RWPE2 (cell line): ENCODE results near the gene KIRREL3.

Experiments
- ATAC-seq: fragments of 200-7000 bp; cut with Tn5 transposase; 3 replicates; pipeline ENCODE4 v1.9.1; 2021; ENCODE audit warnings: low read depth
- DNase-seq: peaks from one replicate; pipeline ENCODE4 v3.0.0-alpha.2; 2020; ENCODE audit warnings: low spot score
- H3K27ac ChIP-seq: fragments of 450-650 bp; 2 replicates; pipeline ENCODE4 v1.5.1; 2017; ENCODE audit warnings: mild to moderate bottlenecking; ENCODE audit not compliant: poor library complexity, severe bottlenecking
- H3K27me3 ChIP-seq: fragments of 250-450 bp; sonication (Bioruptor Pico); 2 replicates; pipeline ENCODE4 v1.5.1; 2021; ENCODE audit warnings: mild to moderate bottlenecking, moderate library complexity; ENCODE audit not compliant: insufficient read depth, poor library complexity, severe bottlenecking
- H3K36me3 ChIP-seq: fragments of 250-450 bp; sonication (Bioruptor Pico); 2 replicates; pipeline ENCODE4 v1.5.1; 2020; ENCODE audit warnings: low read depth, mild to moderate bottlenecking, moderate library complexity
- H3K4me1 ChIP-seq: fragments of 250-450 bp; sonication (Bioruptor Pico); 2 replicates; pipeline ENCODE4 v1.5.1; 2021; ENCODE audit warnings: mild to moderate bottlenecking, moderate library complexity; ENCODE audit not compliant: insufficient read depth, poor library complexity, severe bottlenecking
- H3K4me3 ChIP-seq: fragments of 250-450 bp; sonication (Bioruptor Pico); 2 replicates; pipeline ENCODE4 v1.5.1; 2021; ENCODE audit warnings: mild to moderate bottlenecking, moderate library complexity; ENCODE audit not compliant: severe bottlenecking
- H3K9me3 ChIP-seq: fragments of 250-450 bp; sonication (Bioruptor Pico); 2 replicates; pipeline ENCODE4 v1.5.1; 2021; ENCODE audit warnings: mild to moderate bottlenecking, moderate library complexity; ENCODE audit not compliant: severe bottlenecking
- TF ChIP-seq, protein P1 (sequence below): fragments of 450-650 bp; IDR thresholded peaks from one replicate; pipeline ENCODE4 v1.5.1; 2017; ENCODE audit warnings: mild to moderate bottlenecking, moderate library complexity; ENCODE audit not compliant: poor library complexity, severe bottlenecking

Gene KIRREL3

GRCh38 chr11:126702987-126703386 is 297.6 kb downstream of the KIRREL3 start:
- ATAC-seq, result no peak

GRCh38 chr11:126702165-126702720 is 298.3 kb downstream of the KIRREL3 start:
- H3K4me3 ChIP-seq, result no peak overlapping the region
- H3K27ac ChIP-seq, result no peak overlapping the region
- no peaks in the 10 kb centered on the region for H3K27me3 ChIP-seq
- ATAC-seq (no peak), DNase-seq (no peak)
- H3K9me3 ChIP-seq, result no peaks in the 10 kb centered on the region
- TF ChIP-seq, protein P1, sequence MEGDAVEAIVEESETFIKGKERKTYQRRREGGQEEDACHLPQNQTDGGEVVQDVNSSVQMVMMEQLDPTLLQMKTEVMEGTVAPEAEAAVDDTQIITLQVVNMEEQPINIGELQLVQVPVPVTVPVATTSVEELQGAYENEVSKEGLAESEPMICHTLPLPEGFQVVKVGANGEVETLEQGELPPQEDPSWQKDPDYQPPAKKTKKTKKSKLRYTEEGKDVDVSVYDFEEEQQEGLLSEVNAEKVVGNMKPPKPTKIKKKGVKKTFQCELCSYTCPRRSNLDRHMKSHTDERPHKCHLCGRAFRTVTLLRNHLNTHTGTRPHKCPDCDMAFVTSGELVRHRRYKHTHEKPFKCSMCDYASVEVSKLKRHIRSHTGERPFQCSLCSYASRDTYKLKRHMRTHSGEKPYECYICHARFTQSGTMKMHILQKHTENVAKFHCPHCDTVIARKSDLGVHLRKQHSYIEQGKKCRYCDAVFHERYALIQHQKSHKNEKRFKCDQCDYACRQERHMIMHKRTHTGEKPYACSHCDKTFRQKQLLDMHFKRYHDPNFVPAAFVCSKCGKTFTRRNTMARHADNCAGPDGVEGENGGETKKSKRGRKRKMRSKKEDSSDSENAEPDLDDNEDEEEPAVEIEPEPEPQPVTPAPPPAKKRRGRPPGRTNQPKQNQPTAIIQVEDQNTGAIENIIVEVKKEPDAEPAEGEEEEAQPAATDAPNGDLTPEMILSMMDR, result no peak
- no peaks in the 10 kb centered on the region for H3K4me1 ChIP-seq
- H3K36me3 ChIP-seq, result no peaks in the 10 kb centered on the region

More at GRCh38 chr11:126702987-126703386, 297.6 kb downstream of the KIRREL3 start:
- no peaks in the 10 kb centered on the region for H3K4me1 ChIP-seq
- H3K9me3 ChIP-seq, result no peaks in the 10 kb centered on the region
- no peak for DNase-seq
- H3K4me3 ChIP-seq, result no peak overlapping the region
- no peak overlapping the region for H3K27ac ChIP-seq
- TF ChIP-seq, protein P1, result no peak
- H3K36me3 ChIP-seq, result no peaks in the 10 kb centered on the region
- no peaks in the 10 kb centered on the region for H3K27me3 ChIP-seq

DNA sequence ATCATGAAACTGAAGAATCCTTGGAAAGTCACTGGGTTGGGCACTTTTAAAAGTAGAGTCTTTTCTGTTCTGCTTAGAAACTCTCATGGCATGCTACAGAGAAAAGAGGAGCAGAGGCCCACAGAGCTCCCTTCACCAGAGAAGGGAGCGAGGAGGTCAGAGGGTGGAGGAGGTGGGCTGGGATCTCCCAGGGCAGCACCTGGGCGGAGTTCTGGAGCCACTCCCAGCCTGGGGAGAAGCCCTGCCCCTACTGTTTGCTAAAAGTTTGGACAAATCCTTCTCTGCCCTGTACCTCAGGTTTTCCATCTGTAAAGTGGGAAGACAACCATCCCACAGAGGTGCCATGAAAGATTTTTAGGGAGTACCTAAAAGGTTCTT is 299.1 kb downstream of the KIRREL3 start:
- Histone ChIP-seq H3K9me3 (no peaks in the 10 kb centered on the region), H3K4me1 (no peaks in the 10 kb centered on the region), H3K36me3 (no peaks in the 10 kb centered on the region), H3K4me3 (no peak overlapping the region), H3K27ac (no peak overlapping the region), H3K27me3 (no peaks in the 10 kb centered on the region)
- ATAC-seq (no peak), DNase-seq (no peak)
- TF ChIP-seq, protein P1, result no peak

DNA sequence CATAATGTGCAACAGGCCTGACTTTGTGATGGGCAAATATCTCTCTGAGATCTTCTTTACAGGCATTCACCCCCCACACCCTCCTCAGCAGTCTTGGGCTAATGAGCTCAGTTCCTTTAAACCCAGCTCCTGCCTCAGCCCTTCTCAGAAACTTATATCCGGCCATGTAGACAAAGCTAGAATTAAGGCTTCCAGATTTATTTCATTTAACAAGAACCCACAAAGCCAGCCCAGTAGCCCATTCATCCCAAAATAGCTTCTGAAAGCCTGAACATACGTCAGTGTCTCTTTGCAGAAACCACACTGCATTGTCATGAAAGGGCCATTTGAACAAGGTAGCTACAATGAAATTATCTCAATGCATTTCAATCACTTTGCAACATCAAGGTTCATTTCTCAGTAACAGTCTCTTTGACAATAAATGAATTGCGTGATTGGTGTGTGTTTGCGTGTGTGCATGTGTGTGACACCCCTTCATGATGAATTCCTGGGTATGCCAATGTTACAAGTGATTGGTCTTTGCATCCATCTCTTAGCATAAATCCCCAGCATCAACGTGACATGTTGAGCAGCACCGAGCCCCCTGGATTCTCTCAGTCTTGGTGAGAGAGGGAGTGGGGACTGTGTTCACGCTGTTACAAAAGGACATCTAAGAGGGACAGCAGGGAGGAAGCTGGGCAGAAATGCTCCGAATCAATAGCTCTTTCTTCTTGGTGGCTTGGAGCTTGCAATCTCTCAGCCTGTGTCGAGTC is 299.6 kb downstream of the KIRREL3 start:
- no peaks in the 10 kb centered on the region for H3K27me3 ChIP-seq
- DNase-seq, result no peak
- H3K36me3 ChIP-seq, result no peaks in the 10 kb centered on the region
- no peaks in the 10 kb centered on the region for H3K4me1 ChIP-seq
- H3K27ac ChIP-seq, result no peak overlapping the region
- no peaks in the 10 kb centered on the region for H3K9me3 ChIP-seq
- TF ChIP-seq, protein P1, result no peak
- no peak overlapping the region for H3K4me3 ChIP-seq
- no peak for ATAC-seq

- ATAC-seq, result no peak
- no peak overlapping the region for H3K27ac ChIP-seq
- H3K36me3 ChIP-seq, result no peaks in the 10 kb centered on the region
- H3K9me3 ChIP-seq, result no peaks in the 10 kb centered on the region
- no peak overlapping the region for H3K4me3 ChIP-seq
- DNase-seq, result no peak
- H3K27me3 ChIP-seq, result no peaks in the 10 kb centered on the region
- no peaks in the 10 kb centered on the region for H3K4me1 ChIP-seq
- TF ChIP-seq, protein P1, result no peak
These were observed 302.0 kb downstream of the KIRREL3 start for GRCh38 chr11:126698576-126698975.
